SJCRH30 (cell line): ENCODE measurements around the gene KRTAP19-5. TPM values are rescaled to one million over a fixed set of nuclear protein-coding genes. Genes with fewer than 3 reads are reported as not detected.

Experiments
- total RNA-seq: library from RNA; depleted of rRNA; stranded (reverse); fragments of >200 nt; shearing (Covaris generic); gene quantifications from 2 replicates; pipeline ENCODE4 v1.2.3, GENCODE V29; 2014; rRNA removed

Gene KRTAP19-5
- total RNA-seq, 1 experiment from 2014 or later: not detected

Other genes starting within 250 kb of the KRTAP19-5 start
- not detected in 2 replicates for gene KRTAP24-1, start 219.2 kb downstream of the KRTAP19-5 start, total RNA-seq
- not detected in 2 replicates for gene KRTAP25-1, start 212.6 kb downstream of the KRTAP19-5 start, total RNA-seq
- not detected in 2 replicates for gene KRTAP26-1, start 181.8 kb downstream of the KRTAP19-5 start, total RNA-seq
- not detected in 2 replicates for gene KRTAP27-1, start 164.4 kb downstream of the KRTAP19-5 start, total RNA-seq
- not detected in 2 replicates for gene KRTAP23-1, start 153.5 kb downstream of the KRTAP19-5 start, total RNA-seq
- not detected in 2 replicates for gene KRTAP13-2, start 129.9 kb downstream of the KRTAP19-5 start, total RNA-seq
- not detected in 2 replicates for gene KRTAP13-1, start 106.1 kb downstream of the KRTAP19-5 start, total RNA-seq
- not detected in 2 replicates for gene KRTAP13-3, start 76.2 kb downstream of the KRTAP19-5 start, total RNA-seq
- gene KRTAP13-4, start 71.9 kb downstream of the KRTAP19-5 start, total RNA-seq: not detected in 2 replicates
- gene KRTAP15-1, start 61.9 kb downstream of the KRTAP19-5 start, total RNA-seq: not detected in 2 replicates
- not detected in 2 replicates for gene KRTAP19-1, start 21.8 kb downstream of the KRTAP19-5 start, total RNA-seq
- gene KRTAP19-2, start 14.7 kb downstream of the KRTAP19-5 start, total RNA-seq: not detected in 2 replicates
- not detected in 2 replicates for gene KRTAP19-3, start 10.1 kb downstream of the KRTAP19-5 start, total RNA-seq
- gene KRTAP19-4, start 5.0 kb downstream of the KRTAP19-5 start, total RNA-seq: not detected in 2 replicates
- not detected in 2 replicates for gene KRTAP19-6, start 39.7 kb upstream of the KRTAP19-5 start, total RNA-seq
- gene KRTAP19-7, start 59.2 kb upstream of the KRTAP19-5 start, total RNA-seq: not detected in 2 replicates
- not detected in 2 replicates for gene KRTAP22-2, start 88.3 kb upstream of the KRTAP19-5 start, total RNA-seq
- gene KRTAP6-3, start 90.3 kb upstream of the KRTAP19-5 start, total RNA-seq: not detected in 2 replicates
- not detected in 2 replicates for gene KRTAP6-2, start 96.8 kb upstream of the KRTAP19-5 start, total RNA-seq
- not detected in 2 replicates for gene KRTAP22-1, start 98.9 kb upstream of the KRTAP19-5 start, total RNA-seq
- gene KRTAP6-1, start 111.8 kb upstream of the KRTAP19-5 start, total RNA-seq: not detected in 2 replicates
- gene KRTAP20-1, start 114.3 kb upstream of the KRTAP19-5 start, total RNA-seq: not detected in 2 replicates
- gene KRTAP20-4, start 118.5 kb upstream of the KRTAP19-5 start, total RNA-seq: not detected in 2 replicates
- gene KRTAP20-2, start 133.1 kb upstream of the KRTAP19-5 start, total RNA-seq: not detected in 2 replicates
- gene KRTAP20-3, start 140.7 kb upstream of the KRTAP19-5 start, total RNA-seq: not detected in 2 replicates
- not detected in 2 replicates for gene KRTAP21-3, start 216.6 kb upstream of the KRTAP19-5 start, total RNA-seq
- not detected in 2 replicates for gene KRTAP21-2, start 245.1 kb upstream of the KRTAP19-5 start, total RNA-seq